Fibroblast of skin of right quadriceps (primary cell): ENCODE results near the gene ARFGEF3.
"Not testable (repeated sequence)": the region's sequence is repeated elsewhere in the genome, so short reads cannot be mapped to it uniquely, and the experiment has no call there.

Experiments
- DNase-seq: peaks from one replicate; pipeline ENCODE4 v3.0.0-alpha.2; 2013

Gene ARFGEF3

GRCh38 chr6:138175596-138175995 lies 13.9 kb downstream of the ARFGEF3 start:
- DNase-seq = no peak

GRCh38 chr6:138176652-138177232 lies 15.0 kb downstream of the ARFGEF3 start:
- no peak for DNase-seq

GRCh38 chr6:138182939-138183789 lies 21.4 kb downstream of the ARFGEF3 start:
- DNase-seq = no peak

GRCh38 chr6:138183790-138184134 lies 22.0 kb downstream of the ARFGEF3 start:
- DNase-seq = no peak

GRCh38 chr6:138184230-138184629 lies 22.5 kb downstream of the ARFGEF3 start:
- no peak for DNase-seq

GRCh38 chr6:138187156-138187555 lies 25.4 kb downstream of the ARFGEF3 start:
- DNase-seq = no peak

- no peak for DNase-seq
Observed at GRCh38 chr6:138188278-138188941, 26.7 kb downstream of the ARFGEF3 start.

- DNase-seq = no peak
Observed at GRCh38 chr6:138194287-138194686, 32.5 kb downstream of the ARFGEF3 start.

- no peak for DNase-seq
Observed at GRCh38 chr6:138196122-138196738, 34.5 kb downstream of the ARFGEF3 start.

GRCh38 chr6:138197570-138197969 lies 35.8 kb downstream of the ARFGEF3 start:
- no peak for DNase-seq

- DNase-seq = no peak
Observed at GRCh38 chr6:138198430-138199091, 36.8 kb downstream of the ARFGEF3 start.

- no peak for DNase-seq
Observed at GRCh38 chr6:138201836-138202235, 40.1 kb downstream of the ARFGEF3 start.

GRCh38 chr6:138203315-138203714 lies 41.6 kb downstream of the ARFGEF3 start:
- no peak for DNase-seq

GRCh38 chr6:138204303-138204702 lies 42.6 kb downstream of the ARFGEF3 start:
- no peak for DNase-seq

- no peak for DNase-seq
Observed at GRCh38 chr6:138204792-138205384, 43.1 kb downstream of the ARFGEF3 start.

- no peak for DNase-seq
Observed at GRCh38 chr6:138205437-138206094, 43.8 kb downstream of the ARFGEF3 start.

- no peak for DNase-seq
Observed at GRCh38 chr6:138206862-138207261, 45.1 kb downstream of the ARFGEF3 start.

- DNase-seq = no peak
Observed at GRCh38 chr6:138211048-138211581, 49.4 kb downstream of the ARFGEF3 start.

- no peak for DNase-seq
Observed at GRCh38 chr6:138211601-138212000, 49.9 kb downstream of the ARFGEF3 start.

- not testable (repeated sequence) for DNase-seq
Observed at GRCh38 chr6:138212530-138212929, 50.8 kb downstream of the ARFGEF3 start.

- DNase-seq = no peak
Observed at GRCh38 chr6:138215093-138215782, 53.5 kb downstream of the ARFGEF3 start.
